Renal pelvis (tissue), 4 donors: ENCODE data around the gene CNPY4. TPM values are rescaled to one million over a fixed set of nuclear protein-coding genes. Genes with fewer than 3 reads are reported as not detected.
"Not testable (repeated sequence)": the region's sequence is repeated elsewhere in the genome, so short reads cannot be mapped to it uniquely, and the experiment has no call there.

ENCODE experiments used
- DNase-seq: peaks from one replicate; pipeline ENCODE4 v3.0.0-alpha.2; 2013
- polyA plus RNA-seq, 3 donors: library from polyadenylated mRNA; unstranded; fragments of 120-200 nt; gene quantifications; one replicate each; pipeline ENCODE4 v1.2.1, GENCODE V29; 2013; ENCODE audit not compliant: insufficient read length in 3 of 3

The CNPY4 gene
- polyA plus RNA-seq, 3 donors = 39.3 to 43.0 (median 41.5) TPM

- no peak for DNase-seq
Observed at GRCh38 chr7:100137851-100138760, 18.7 kb downstream of the CNPY4 start.

- DNase-seq = no peak
Observed at GRCh38 chr7:100141555-100141949, 22.1 kb downstream of the CNPY4 start.

GRCh38 chr7:100142461-100142860, 23.0 kb downstream of the CNPY4 start:
- no peak for DNase-seq

GRCh38 chr7:100146350-100146749, 26.9 kb downstream of the CNPY4 start:
- not testable (repeated sequence) for DNase-seq

- DNase-seq = no peak
Observed at GRCh38 chr7:100147278-100147677, 27.8 kb downstream of the CNPY4 start.

GRCh38 chr7:100148225-100148558, 28.8 kb downstream of the CNPY4 start:
- no peak for DNase-seq

GRCh38 chr7:100148559-100149328, 29.3 kb downstream of the CNPY4 start, which contains the start of gene LAMTOR4:
Gene LAMTOR4, plus strand, starts transcription at chr7:100148918. Its CDS starts 55 bp downstream, at chr7:100148973.
- peak; percentile 99 for DNase-seq

GRCh38 chr7:100152404-100152803, 33.0 kb downstream of the CNPY4 start:
- no peak for DNase-seq

- DNase-seq = no peak
Observed at GRCh38 chr7:100152937-100153666, 33.7 kb downstream of the CNPY4 start.

GRCh38 chr7:100153708-100154535, 34.5 kb downstream of the CNPY4 start:
- no peak for DNase-seq

- no peak for DNase-seq
Observed at GRCh38 chr7:100154651-100155491, 35.4 kb downstream of the CNPY4 start.

- DNase-seq = no peak
Observed at GRCh38 chr7:100155553-100156317, 36.3 kb downstream of the CNPY4 start.

- DNase-seq = no peak
Observed at GRCh38 chr7:100156331-100157068, 37.1 kb downstream of the CNPY4 start.

GRCh38 chr7:100157069-100157333, 37.6 kb downstream of the CNPY4 start:
- no peak for DNase-seq

- DNase-seq = no peak
Observed at GRCh38 chr7:100157334-100158228, 38.1 kb downstream of the CNPY4 start.

GRCh38 chr7:100158229-100159098, 39.0 kb downstream of the CNPY4 start, which contains the start of gene TRAPPC14:
Gene TRAPPC14, minus strand, starts transcription at chr7:100158723. Its CDS starts 224 bp downstream, at chr7:100158499.
- peak; percentile 94 for DNase-seq

- DNase-seq = no peak
Observed at GRCh38 chr7:100159099-100159623, 39.7 kb downstream of the CNPY4 start.
